Activated CD4-positive, alpha-beta T cell treated with anti-CD3 and anti-CD28 coated beads, Interleukin-2, amount 10 ng/mL, durations not matched to agents 7 days and 5 days (primary cell): ENCODE results near the gene TMEM132E. TPM values are rescaled to one million over a fixed set of nuclear protein-coding genes. Genes with fewer than 3 reads are reported as not detected.

Source experiments
- CTCF ChIA-PET: fragments of 350-600 bp; sonication (Branson Sonifier 250); formaldehyde crosslinking; loops from one replicate; lab custom pipeline; 2021; ENCODE audit warnings: antibody characterized with exemption; lab: Charles Lee
- POLR2A ChIA-PET: fragments of 350-600 bp; sonication (Branson Sonifier 250); formaldehyde crosslinking; loops from one replicate; lab custom pipeline; 2021; ENCODE audit warnings: antibody characterized with exemption; lab: Charles Lee
- DNase-seq: peaks from one replicate; pipeline ENCODE4 v3.0.0-alpha.2; 2020
- H3K27ac Mint-ChIP-seq: one replicate; pipeline ENCODE4 v1.8.0; 2021; ENCODE audit warnings: mild to moderate bottlenecking, moderate library complexity, mixed read lengths
- H3K27me3 Mint-ChIP-seq: one replicate; pipeline ENCODE4 v1.8.0; 2021; ENCODE audit warnings: mixed read lengths
- H3K36me3 Mint-ChIP-seq: one replicate; pipeline ENCODE4 v1.8.0; 2021; ENCODE audit warnings: low read depth, mixed read lengths
- H3K4me1 Mint-ChIP-seq: one replicate; pipeline ENCODE4 v1.8.0; 2021; ENCODE audit warnings: mixed read lengths
- H3K4me3 Mint-ChIP-seq: one replicate; pipeline ENCODE4 v1.8.0; 2021; ENCODE audit warnings: mild to moderate bottlenecking, moderate library complexity, mixed read lengths
- H3K9me3 Mint-ChIP-seq: one replicate; pipeline ENCODE4 v1.8.0; 2021; ENCODE audit warnings: mixed read lengths
- total RNA-seq, 2 experiments: library from RNA; stranded (reverse); gene quantifications; one replicate each; pipeline ENCODE4 v1.2.3, GENCODE V29; 2021

The TMEM132E gene
- total RNA-seq, 2 experiments from 2014 or later: not detected

DNA sequence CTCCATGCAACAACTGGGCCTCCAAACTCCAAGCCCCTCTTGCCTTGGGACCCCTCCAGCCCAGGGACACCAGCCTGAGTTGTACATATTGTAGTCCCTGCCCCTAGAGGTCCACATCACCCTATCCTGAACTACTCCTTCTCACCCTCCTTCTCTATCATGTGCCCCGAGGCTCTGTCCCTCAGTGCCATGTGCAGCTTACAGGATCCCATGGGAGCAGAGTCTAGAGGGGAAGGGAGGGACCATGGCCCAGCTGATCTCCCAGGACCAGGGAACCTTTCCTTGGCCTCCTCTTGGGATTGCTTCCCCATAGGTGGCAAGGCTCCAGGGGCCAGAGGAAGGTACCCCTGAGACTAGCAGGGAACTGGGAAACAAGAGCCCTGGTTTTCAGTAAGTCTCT is 35.3 kb downstream of the TMEM132E start:
- ChIA-PET POLR2A (no interaction called here), CTCF (no interaction called here)
- no peak overlapping the region for H3K4me3 Mint-ChIP-seq
- no peaks in the 10 kb centered on the region for H3K4me1 Mint-ChIP-seq
- H3K27me3 Mint-ChIP-seq: peaks cover 17% of the 10 kb centered on the region
- H3K9me3 Mint-ChIP-seq: no peaks in the 10 kb centered on the region
- no peaks in the 10 kb centered on the region for H3K36me3 Mint-ChIP-seq
- DNase-seq: no peak
- H3K27ac Mint-ChIP-seq: no peak overlapping the region

DNA sequence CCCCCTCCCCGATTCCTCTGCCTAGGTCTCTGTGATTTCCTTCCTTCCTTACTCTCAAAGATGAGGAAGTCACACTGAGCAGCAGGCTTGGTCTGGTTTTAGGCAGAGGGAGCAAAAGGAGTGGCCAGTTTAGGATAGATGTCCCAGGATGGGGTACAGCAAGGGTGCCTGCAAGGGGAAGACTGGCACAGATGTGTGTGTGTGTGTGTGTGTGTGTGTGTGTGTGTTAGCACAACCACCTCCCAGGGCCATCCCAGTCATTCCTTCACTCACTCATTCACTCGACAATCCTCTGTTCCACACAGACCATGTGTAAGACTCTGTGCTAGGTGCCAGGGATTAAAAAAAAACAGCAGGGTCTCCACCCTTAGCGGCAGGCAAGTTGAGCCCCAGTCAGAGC is 35.9 kb downstream of the TMEM132E start:
- no peak overlapping the region for H3K4me3 Mint-ChIP-seq
- no peaks in the 10 kb centered on the region for H3K4me1 Mint-ChIP-seq
- H3K27ac Mint-ChIP-seq: no peak overlapping the region
- no peaks in the 10 kb centered on the region for H3K9me3 Mint-ChIP-seq
- CTCF ChIA-PET: interaction anchor here (1.2 kb wide), 1 partner anchor 11 kb away, joined by 3 read pairs; no protein-coding TSS in a partner anchor
- no peaks in the 10 kb centered on the region for H3K36me3 Mint-ChIP-seq
- peaks cover 13% of the 10 kb centered on the region for H3K27me3 Mint-ChIP-seq
- DNase-seq: no peak
- POLR2A ChIA-PET: no interaction called here

GRCh38 chr17:34616148-34616547 is 36.8 kb downstream of the TMEM132E start:
- H3K9me3 Mint-ChIP-seq: no peaks in the 10 kb centered on the region
- no peak overlapping the region for H3K27ac Mint-ChIP-seq
- H3K4me3 Mint-ChIP-seq: no peak overlapping the region
- POLR2A ChIA-PET: no interaction called here
- no peaks in the 10 kb centered on the region for H3K4me1 Mint-ChIP-seq
- H3K27me3 Mint-ChIP-seq: peaks cover 9% of the 10 kb centered on the region
- no peak for DNase-seq
- CTCF ChIA-PET: interaction anchor here (1.2 kb wide), 1 partner anchor 10 kb away, joined by 3 read pairs; no protein-coding TSS in a partner anchor
- no peaks in the 10 kb centered on the region for H3K36me3 Mint-ChIP-seq

DNA sequence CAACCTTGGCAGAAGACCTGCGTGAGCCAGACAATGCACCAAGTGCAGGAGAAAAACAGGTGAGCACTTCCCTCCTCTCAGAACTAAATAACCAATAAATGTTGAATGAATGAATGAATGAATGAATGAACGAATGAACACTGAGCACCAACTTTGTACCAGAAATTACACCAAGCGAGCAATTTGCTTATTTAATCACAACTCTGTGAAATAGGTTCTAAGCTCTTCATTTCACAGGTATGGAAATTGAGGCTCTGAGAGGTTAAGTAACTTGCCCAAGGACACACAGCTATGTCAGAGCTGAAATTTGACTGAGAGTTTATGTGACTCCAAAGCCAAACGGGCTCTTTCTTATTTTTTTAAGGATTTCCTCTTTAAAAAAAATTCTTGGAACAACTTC is 38.0 kb downstream of the TMEM132E start:
- Mint-ChIP-seq H3K4me1 (no peaks in the 10 kb centered on the region), H3K27ac (no peak overlapping the region), H3K9me3 (no peaks in the 10 kb centered on the region), H3K4me3 (no peak overlapping the region), H3K27me3 (peaks cover 9% of the 10 kb centered on the region), H3K36me3 (no peaks in the 10 kb centered on the region)
- CTCF ChIA-PET: no interaction called here
- POLR2A ChIA-PET: no interaction called here
- DNase-seq: no peak

GRCh38 chr17:34619687-34620217 is 40.4 kb downstream of the TMEM132E start:
- Mint-ChIP-seq H3K27me3 (peaks cover 23% of the 10 kb centered on the region), H3K4me3 (no peak overlapping the region), H3K9me3 (no peaks in the 10 kb centered on the region), H3K27ac (no peak overlapping the region), H3K36me3 (no peaks in the 10 kb centered on the region), H3K4me1 (no peaks in the 10 kb centered on the region)
- DNase-seq: no peak
- ChIA-PET POLR2A (no interaction called here), CTCF (no interaction called here)

DNA sequence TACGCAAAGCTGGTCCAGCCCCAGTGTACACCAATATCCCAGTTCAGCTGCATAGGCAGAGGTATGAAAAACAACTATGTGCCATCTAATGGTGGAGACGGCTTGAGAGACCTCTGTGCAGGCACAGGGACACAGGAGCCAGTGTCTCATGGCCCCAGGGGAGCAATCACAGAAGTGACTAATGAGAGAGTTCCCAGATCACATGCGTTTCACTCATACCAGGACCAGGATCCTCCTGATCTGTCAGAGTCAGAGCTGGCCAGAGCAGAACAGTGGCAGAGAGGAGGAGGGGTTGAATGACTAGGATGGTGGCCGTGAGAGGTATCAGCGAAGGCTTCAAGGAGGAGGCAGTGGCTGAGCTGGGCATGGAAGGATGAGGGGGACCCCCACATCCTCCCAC is 41.1 kb downstream of the TMEM132E start:
- H3K27me3 Mint-ChIP-seq: peaks cover 29% of the 10 kb centered on the region
- H3K27ac Mint-ChIP-seq: no peak overlapping the region
- no peaks in the 10 kb centered on the region for H3K36me3 Mint-ChIP-seq
- H3K9me3 Mint-ChIP-seq: no peaks in the 10 kb centered on the region
- no peaks in the 10 kb centered on the region for H3K4me1 Mint-ChIP-seq
- ChIA-PET POLR2A (no interaction called here), CTCF (interaction anchor here (1.2 kb wide), 1 partner anchor 18 kb away, joined by 3 read pairs; no protein-coding TSS in a partner anchor)
- H3K4me3 Mint-ChIP-seq: no peak overlapping the region
- no peak for DNase-seq

- H3K36me3 Mint-ChIP-seq: no peaks in the 10 kb centered on the region
- H3K27ac Mint-ChIP-seq: no peak overlapping the region
- H3K4me3 Mint-ChIP-seq: no peak overlapping the region
- H3K9me3 Mint-ChIP-seq: no peaks in the 10 kb centered on the region
- ChIA-PET CTCF (no interaction called here), POLR2A (no interaction called here)
- no peak for DNase-seq
- H3K4me1 Mint-ChIP-seq: no peaks in the 10 kb centered on the region
- peaks cover 38% of the 10 kb centered on the region for H3K27me3 Mint-ChIP-seq
Measured at GRCh38 chr17:34622862-34623623, 43.7 kb downstream of the TMEM132E start.

DNA sequence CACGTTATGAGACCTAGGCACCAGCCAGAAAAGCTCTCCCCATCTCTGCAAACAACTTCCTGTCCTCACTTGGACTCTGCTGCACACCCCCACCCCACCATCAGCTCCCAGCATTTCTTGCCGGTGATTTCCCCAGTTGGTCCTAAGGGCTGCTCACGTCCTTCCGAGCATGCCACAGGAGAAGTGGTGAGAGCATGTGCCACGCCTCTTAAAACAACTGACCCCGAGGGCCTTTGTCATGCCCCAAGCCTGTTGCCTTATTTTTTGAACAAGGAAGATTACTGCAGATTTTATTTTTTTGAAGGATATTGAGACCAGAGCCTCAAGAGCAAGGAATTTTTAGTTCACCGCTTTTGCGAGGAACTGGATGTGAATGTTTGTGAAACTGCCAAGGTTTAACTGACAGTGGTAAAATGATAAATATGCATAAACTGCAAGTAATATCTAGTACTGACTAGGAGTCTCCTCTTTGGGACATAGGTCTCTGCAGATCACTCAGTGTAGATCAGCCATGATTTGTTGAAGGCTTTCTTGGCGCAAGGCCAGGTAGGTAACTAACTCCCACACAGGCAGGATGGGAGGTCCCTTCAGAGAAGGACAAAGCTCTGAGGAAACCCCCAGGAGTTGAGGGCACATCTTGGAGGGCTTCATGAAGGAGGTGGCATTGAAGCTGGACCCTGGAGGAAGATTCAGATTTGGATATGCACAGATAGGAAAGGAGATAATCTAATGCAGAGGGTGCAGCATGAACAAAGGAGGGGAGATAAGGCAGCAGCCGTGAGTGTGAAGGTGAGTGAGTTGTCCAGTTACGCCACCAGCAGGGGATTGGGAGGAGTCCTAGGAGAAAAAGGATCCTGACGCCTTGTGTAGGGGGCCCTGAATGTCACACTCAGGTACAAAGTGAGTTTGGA is 44.7 kb downstream of the TMEM132E start:
- POLR2A ChIA-PET: no interaction called here
- CTCF ChIA-PET: no interaction called here
- Mint-ChIP-seq H3K4me3 (no peak overlapping the region), H3K27ac (no peak overlapping the region), H3K36me3 (no peaks in the 10 kb centered on the region), H3K27me3 (peaks cover 38% of the 10 kb centered on the region), H3K9me3 (no peaks in the 10 kb centered on the region), H3K4me1 (no peaks in the 10 kb centered on the region)
- no peak for DNase-seq

DNA sequence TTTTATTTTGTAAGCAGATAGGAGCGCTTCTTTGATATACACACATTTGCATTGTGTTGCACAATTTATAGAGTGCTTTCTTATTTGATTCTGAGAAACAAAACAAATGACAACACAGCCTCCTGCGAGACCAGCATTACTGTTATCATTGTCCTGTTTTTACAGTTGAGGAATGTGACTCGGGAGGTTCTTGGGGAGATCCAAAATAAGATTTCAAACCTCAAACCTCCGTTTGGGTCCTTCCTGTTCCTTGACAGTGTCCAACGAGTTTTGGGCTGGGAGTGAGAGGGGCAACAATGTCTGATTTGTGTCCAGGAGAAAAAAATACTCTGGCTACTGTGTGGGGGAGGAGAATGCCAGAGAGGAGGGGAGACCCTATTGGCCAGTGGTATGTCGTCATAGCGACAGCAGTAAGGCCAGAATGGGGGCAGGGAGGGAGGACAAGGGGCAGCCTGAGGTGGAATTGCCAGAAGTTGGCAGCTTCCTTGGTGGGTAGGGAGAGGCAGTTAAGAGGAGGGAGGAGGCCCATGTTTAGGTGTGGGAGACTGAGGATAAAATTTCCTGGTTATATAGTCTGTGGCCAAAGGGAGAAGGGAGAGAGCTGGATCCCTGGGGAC is 45.5 kb downstream of the TMEM132E start:
- DNase-seq: no peak
- Mint-ChIP-seq H3K4me1 (no peaks in the 10 kb centered on the region), H3K27me3 (peaks cover 41% of the 10 kb centered on the region), H3K36me3 (no peaks in the 10 kb centered on the region), H3K9me3 (no peaks in the 10 kb centered on the region), H3K4me3 (no peak overlapping the region), H3K27ac (no peak overlapping the region)
- POLR2A ChIA-PET: no interaction called here
- CTCF ChIA-PET: no interaction called here

GRCh38 chr17:34626121-34626681 is 46.8 kb downstream of the TMEM132E start:
- no peaks in the 10 kb centered on the region for H3K36me3 Mint-ChIP-seq
- peaks cover 41% of the 10 kb centered on the region for H3K27me3 Mint-ChIP-seq
- H3K27ac Mint-ChIP-seq: no peak overlapping the region
- H3K4me1 Mint-ChIP-seq: no peaks in the 10 kb centered on the region
- DNase-seq: no peak
- ChIA-PET POLR2A (no interaction called here), CTCF (interaction anchor here (0.7 to 1.7 kb wide), 3 partner anchors 9 to 20 kb away, joined by 3 to 4 read pairs (median 3); no protein-coding TSS in a partner anchor)
- no peak overlapping the region for H3K4me3 Mint-ChIP-seq
- H3K9me3 Mint-ChIP-seq: no peaks in the 10 kb centered on the region

DNA sequence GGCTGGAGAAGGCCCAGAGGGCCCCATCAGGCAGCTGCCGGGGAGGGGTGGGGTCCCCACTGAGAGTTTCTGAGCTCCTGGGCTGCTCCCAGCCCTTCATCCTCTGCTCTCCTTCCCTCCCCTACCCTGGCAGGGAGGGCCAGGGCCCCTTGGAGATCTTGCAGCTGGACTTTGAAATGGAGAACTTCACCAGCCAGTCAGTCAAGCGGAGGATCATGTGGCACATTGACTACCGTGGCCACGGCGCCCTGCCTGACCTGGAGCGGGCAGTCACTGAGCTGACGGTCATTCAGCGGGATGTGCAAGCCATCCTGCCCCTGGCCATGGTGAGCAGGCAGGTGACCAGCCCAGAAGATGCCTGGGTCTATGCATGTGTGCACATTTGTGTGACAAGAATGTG is 49.5 kb downstream of the TMEM132E start:
- no peak for DNase-seq
- no peak overlapping the region for H3K4me3 Mint-ChIP-seq
- ChIA-PET CTCF (interaction anchor here (0.5 to 1.3 kb wide), 2 partner anchors 9 to 559 kb away, joined by 5 to 6 read pairs; no protein-coding TSS in a partner anchor), POLR2A (no interaction called here)
- no peaks in the 10 kb centered on the region for H3K4me1 Mint-ChIP-seq
- H3K27ac Mint-ChIP-seq: no peak overlapping the region
- H3K27me3 Mint-ChIP-seq: peaks cover 38% of the 10 kb centered on the region
- no peaks in the 10 kb centered on the region for H3K9me3 Mint-ChIP-seq
- no peaks in the 10 kb centered on the region for H3K36me3 Mint-ChIP-seq

DNA sequence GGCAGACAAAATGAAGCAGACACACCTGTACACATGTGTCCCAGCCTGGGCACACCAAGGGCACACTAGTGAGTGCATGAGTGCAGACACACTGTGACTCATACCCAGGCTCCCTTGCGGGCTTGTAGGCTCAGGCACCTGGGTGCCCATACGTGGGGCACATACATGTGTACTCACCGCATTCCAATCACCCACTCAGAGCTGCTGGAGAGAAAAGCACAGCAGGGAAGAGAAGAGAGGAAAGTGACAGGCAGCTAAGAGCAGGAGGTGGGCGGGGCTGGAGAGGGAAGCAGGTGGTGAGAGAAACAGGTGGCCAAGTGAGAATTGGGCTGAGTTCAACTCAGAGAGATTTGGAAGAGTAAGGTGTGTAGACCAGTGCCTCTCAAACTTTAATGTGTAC is 54.0 kb downstream of the TMEM132E start:
- Mint-ChIP-seq H3K4me3 (no peak overlapping the region), H3K36me3 (no peaks in the 10 kb centered on the region), H3K27me3 (peaks cover 17% of the 10 kb centered on the region), H3K4me1 (peaks cover 2% of the 10 kb centered on the region), H3K9me3 (no peaks in the 10 kb centered on the region), H3K27ac (no peak overlapping the region)
- ChIA-PET CTCF (interaction anchor here (0.6 to 1.3 kb wide), 2 partner anchors 21 to 844 kb away, joined by 3 read pairs; no protein-coding TSS in a partner anchor), POLR2A (no interaction called here)
- DNase-seq: no peak
